Measurements from ENCODE around the gene TNNT2.

The TNNT2 gene

DNA sequence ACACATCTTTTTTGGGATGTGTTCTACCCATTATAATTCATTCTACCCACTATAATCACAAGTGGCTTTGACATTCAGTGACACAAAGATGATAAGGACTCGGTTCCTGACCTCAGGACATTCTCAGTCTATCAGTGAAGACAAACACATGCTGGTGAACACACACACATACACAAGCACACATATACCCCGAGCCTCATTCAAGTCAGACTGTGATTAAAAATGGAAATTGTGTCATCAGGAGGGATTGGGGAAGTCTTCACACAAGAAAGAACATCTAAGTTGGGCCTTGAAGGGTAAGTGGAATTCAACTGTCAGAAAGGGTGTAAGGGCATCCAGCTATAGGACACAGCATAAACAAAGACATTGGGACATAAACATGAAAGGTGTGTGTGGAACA is 24.2 kb upstream of the TNNT2 start:
- no peak for DNase-seq

DNA sequence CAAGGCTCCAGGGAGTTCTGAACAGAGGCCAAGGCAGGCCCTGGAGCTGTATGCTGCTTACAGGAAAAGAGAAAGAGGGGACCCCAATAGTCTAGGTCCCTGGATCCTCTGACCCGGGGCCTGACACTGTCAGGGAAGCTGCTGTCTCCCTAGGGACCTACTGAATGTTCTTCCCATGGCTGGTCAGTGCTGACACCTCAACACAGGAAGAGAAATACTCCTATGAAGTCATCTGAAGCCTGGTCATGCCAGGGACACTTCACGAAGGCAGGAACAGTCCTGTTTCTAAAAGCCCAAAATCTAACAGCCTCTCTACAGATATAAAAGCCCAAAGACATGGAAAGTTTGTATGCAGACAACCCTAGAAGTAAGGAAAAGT is 23.4 kb upstream of the TNNT2 start:
- DNase-seq, result no peak

- no peak for DNase-seq
Measured at GRCh38 chr1:201400212-201400851, 22.9 kb upstream of the TNNT2 start.

GRCh38 chr1:201399352-201400126 is 22.1 kb upstream of the TNNT2 start:
- no peak for DNase-seq

DNA sequence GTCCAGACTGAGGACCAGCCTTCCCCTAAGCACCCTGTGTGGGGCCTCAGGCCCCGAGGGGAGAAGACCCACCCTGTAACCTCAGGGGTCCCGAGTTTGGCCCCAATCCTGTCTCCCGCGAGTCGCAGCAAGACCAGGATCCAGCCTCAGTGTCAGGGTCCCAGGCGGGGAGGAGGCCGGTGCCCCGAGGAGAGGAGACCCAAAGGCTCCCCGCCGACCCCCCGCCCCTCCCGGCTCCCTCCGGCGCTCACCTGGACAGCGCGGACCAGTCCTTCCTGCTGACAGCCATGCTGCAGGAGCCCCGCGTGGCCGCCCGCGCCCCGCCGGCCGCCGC is 21.5 kb upstream of the TNNT2 start, which contains the start of gene LAD1:
TSS of gene LAD1 (minus strand) at position 307 of the 334 bp plus-strand sequence. CDS start at position 289, 18 bp downstream.
- DNase-seq, result no peak

DNA sequence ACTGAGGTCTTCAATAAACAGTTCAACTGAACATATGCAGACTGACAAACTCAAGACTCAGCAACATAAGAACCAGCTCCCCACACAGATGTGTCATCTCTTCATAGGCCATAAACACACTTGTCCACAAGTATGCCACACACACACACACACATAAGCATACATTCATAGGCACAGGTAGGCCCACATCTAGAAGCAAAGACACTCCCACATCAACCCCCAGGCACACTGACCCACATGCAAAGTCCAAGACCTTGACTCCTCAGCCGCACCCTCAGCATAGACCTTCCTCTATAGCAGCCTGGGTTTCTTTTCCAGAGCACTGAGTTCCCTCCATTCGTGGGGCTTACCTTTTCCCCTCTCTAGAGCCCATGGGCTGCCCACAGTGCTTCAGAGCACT is 20.2 kb upstream of the TNNT2 start:
- DNase-seq, result no peak

- no peak for DNase-seq
Measured at GRCh38 chr1:201396861-201397464, 19.5 kb upstream of the TNNT2 start.

- DNase-seq, result no peak
Measured at GRCh38 chr1:201395936-201396335, 18.5 kb upstream of the TNNT2 start.

GRCh38 chr1:201394591-201394990 is 17.1 kb upstream of the TNNT2 start:
- no peak for DNase-seq

DNA sequence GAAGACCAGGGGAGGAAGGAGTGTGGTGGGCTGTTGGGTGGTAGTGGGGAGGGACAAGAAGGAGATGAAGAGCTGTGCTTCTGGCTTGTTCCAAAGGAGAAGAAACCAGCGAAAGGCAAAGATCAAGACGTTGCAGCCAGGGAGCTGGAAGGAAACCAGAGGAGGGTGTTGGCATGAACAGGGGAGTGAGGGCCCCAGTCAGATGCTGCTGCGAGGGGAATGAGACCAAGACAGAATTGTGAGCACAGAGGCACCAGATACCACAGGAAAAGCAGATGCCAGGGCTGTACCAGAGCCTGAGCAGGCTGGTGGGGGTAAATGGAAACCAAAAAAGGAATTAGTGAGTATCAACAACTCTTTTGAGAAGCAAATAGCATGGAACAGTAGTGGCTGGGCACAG is 15.6 kb upstream of the TNNT2 start:
- DNase-seq, result no peak

DNA sequence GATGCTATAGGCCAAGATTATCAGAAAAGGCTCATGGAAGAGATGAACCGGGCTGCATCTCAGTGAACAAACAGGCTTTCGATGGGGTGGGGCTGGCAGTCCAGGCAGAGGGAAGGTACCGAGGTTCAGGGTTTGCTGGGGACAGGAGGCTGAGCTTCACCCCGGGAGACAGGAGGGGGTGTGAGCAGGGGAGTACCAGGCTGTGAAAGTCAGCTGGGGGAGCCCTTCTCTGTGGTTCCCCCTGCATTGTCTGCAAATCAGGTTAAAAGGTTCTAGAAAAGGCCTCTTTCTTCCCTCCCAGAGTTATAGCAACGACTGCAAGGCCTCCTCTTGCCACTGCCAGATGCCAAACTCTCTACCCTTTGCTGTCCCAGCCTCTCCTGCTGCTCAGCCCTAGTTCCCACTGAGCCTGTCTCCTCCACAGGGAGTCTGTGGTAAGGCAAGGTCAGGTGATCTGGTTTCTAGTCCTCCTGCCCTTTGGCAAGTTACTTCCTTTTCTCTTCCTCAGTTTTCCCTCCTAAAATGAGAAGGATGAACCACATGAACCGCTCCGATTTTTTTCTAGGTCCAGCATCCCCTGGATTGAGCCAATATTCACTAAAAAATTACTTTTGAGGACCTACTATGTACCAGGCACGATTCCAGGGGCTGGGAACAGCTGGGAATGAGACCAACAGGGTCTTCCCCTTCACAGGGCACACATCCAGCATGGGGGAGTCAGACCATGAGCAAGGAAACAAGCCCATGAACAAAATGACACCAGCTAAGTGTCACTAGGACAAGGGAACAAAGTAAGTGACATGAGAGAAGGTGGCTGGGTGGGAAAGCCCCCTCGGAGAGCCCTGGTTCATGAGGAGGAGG is 14.4 kb upstream of the TNNT2 start:
- no peak for DNase-seq

DNA sequence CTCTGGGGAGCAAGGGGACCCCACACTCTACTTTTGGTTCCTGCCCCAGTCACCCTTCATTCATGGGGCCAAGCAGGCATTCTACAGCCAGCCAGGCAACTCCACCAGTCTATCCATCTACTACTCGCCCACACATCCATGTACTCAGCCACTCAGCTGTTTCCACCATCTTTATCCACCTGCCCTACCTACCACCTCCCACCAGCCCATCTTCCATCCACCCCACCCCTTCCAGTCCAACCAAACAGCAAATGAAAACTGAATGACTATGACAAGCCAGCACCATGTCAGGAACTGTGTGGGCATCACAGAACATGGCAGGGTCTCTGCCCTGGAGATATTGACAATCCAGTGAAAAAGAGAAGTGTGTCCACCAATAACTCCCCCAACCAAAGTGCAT is 13.7 kb upstream of the TNNT2 start:
- no peak for DNase-seq

DNA sequence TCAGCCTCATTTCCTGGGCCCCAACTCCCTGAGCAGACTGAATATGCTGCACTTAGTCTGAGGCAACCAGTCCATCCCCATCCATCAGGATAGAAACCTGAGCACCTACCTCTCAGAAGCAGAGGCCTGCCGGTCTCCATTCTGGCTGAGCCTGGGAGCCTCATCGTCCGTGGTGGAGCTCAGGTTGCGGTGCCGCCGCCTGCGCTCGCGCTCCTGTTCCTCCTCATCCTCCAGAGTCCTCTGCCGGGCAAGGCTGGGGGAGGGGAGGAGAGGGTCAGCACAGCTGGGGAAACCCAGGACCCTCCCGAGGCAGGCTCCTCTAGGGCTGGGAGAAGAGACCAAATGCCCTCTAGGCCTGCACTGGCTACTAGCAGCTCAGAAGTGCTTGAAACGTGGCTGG is 11.6 kb upstream of the TNNT2 start:
- DNase-seq, result no peak

GRCh38 chr1:201386208-201386607 is 8.7 kb upstream of the TNNT2 start:
- DNase-seq, result no peak

- DNase-seq, result peak; percentile 34
Measured at GRCh38 chr1:201385299-201385891, 7.9 kb upstream of the TNNT2 start.

- DNase-seq, result no peak
Measured at GRCh38 chr1:201384406-201384782, 6.9 kb upstream of the TNNT2 start.

DNA sequence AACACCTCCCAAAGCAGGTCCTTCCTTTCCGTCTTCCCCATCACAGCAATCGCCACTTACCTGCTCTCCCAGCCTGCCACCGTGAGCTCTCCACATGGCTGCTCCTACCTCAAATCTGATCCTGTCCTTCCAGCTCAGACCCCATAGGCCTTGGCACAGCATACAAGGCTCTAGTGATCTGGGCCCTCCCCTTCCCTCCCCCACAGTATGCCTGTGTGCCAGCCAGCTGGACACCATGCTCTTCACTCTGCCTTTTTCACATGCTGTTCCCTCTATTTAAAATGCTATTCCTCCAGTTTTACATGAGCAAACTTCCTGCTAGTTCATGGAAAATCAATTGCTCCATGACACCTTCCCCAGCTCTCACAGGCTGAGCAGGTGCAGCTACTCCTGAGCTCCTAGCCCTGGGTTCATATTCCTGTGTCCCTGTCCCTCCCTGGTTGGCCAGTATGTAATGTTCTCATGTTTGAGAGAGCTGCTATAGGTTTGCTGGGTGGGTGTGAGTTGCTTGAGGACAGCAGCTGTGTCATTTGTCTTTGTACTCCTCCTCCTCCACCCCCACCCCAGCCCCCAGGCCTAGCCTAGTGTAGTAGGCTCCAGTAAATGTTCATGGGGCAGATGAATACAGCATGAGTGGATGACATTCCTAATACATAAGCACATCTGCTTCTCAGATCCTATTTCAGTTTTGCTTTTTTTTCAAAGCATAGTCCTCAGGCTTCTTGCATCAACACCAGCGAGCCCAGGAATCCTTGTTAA is 6.3 kb upstream of the TNNT2 start:
- no peak for DNase-seq

GRCh38 chr1:201381130-201381529 is 3.6 kb upstream of the TNNT2 start:
- DNase-seq, result no peak

DNA sequence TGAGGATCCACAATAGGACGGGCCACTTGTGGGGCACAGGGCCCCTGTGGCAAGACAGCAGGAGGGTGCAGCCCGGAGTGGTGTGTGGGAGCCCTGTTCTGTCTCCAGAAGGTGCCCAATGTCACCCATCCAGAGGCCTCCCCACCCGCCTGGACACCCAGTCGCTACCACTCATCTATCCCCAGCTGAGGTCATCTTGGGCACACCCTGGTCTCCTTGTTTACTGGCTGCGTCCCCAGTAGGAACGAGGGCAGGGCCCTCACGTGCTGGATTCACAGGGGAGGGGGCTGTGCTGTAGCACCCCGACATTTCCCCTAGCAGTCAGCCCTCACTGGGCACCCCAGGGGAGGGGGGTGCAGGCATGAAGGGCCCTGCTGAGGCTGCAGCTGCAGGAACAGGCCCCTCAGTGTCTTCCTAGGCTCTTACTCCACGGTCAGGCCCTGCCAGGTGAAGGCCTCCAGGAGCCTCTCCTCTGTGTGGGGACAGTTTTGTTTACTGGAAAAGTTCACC is 2.3 kb upstream of the TNNT2 start:
- no peak for DNase-seq

- DNase-seq, result no peak
Measured at GRCh38 chr1:201378804-201379203, 1.3 kb upstream of the TNNT2 start.

GRCh38 chr1:201376464-201377374 is 761 bp downstream of the TNNT2 start:
- no peak for DNase-seq

Data from activated CD8-positive, alpha-beta memory T cell treated with anti-CD3 and anti-CD28 coated beads, Interleukin-2, amount 50 U/mL, for 4 hours (primary cell).